IMR-90 (cell line): ENCODE measurements around the gene EED. TPM values are rescaled to one million over a fixed set of nuclear protein-coding genes. Genes with fewer than 3 reads are reported as not detected.

ENCODE experiments used
- ATAC-seq: fragments of 200-7000 bp; cut with Tn5 transposase; 2 replicates; pipeline ENCODE4 v1.9.1; 2020; ENCODE audit warnings: low read depth, mild to moderate bottlenecking, moderate library complexity
- BruUV-seq: library from RNA; stranded (reverse); fragments of 400-500 nt; replicated peaks from 2 replicates; lab custom pipeline; 2021; lab: Mats Ljungman, UMichigan
- CTCF ChIA-PET: fragments of 300-600 bp; formaldehyde crosslinking; extraction: SDS; loops from one replicate; lab custom pipeline; 2021; ENCODE audit warnings: antibody characterized with exemption; lab: Yijun Ruan, JAX
- POLR2A ChIA-PET: fragments of 300-600 bp; sonication (Branson Sonifier 250); formaldehyde crosslinking; loops from one replicate; lab custom pipeline; 2022; ENCODE audit warnings: antibody characterized with exemption; ENCODE audit not compliant: unreplicated experiment; lab: Charles Lee
- DNase-seq: peaks from one replicate; pipeline ENCODE4 v3.0.0; 2013
- H2AFZ ChIP-seq: replicated peaks from 2 replicates; pipeline ENCODE3; 2013; ENCODE audit warnings: low read length, mild to moderate bottlenecking; ENCODE audit not compliant: poor library complexity
- H2AK5ac ChIP-seq: 2 replicates; pipeline ENCODE4 v1.6.1; 2013; ENCODE audit warnings: low read depth, low read length, inconsistent platforms
- H2AK9ac ChIP-seq: replicated peaks from 2 replicates; pipeline ENCODE3; 2013; ENCODE audit warnings: mild to moderate bottlenecking, low read depth, low read length, moderate library complexity; ENCODE audit not compliant: poor library complexity
- H2BK120ac ChIP-seq: 2 replicates; pipeline ENCODE4 v1.6.1; 2013; ENCODE audit warnings: low read depth, low read length, inconsistent platforms
- H2BK15ac ChIP-seq: 3 replicates; pipeline ENCODE4 v1.6.1; 2013; ENCODE audit warnings: low read depth, low read length, inconsistent platforms
- H2BK20ac ChIP-seq: 2 replicates; pipeline ENCODE4 v1.6.1; 2013; ENCODE audit warnings: low read depth, mild to moderate bottlenecking, inconsistent platforms, low read length, moderate library complexity
- H2BK5ac ChIP-seq: 2 replicates; pipeline ENCODE4 v1.6.1; 2013; ENCODE audit warnings: mild to moderate bottlenecking, low read depth, low read length, inconsistent platforms; ENCODE audit not compliant: poor library complexity, severe bottlenecking
- H3K14ac ChIP-seq: replicated peaks from 2 replicates; pipeline ENCODE4 v1.6.1; 2013; ENCODE audit warnings: low read depth, low read length, inconsistent platforms
- H3K18ac ChIP-seq: 2 replicates; pipeline ENCODE4 v1.6.1; 2013; ENCODE audit warnings: low read depth, low read length, control low read depth
- H3K23ac ChIP-seq: 2 replicates; pipeline ENCODE4 v1.6.1; 2013; ENCODE audit warnings: low read depth, low read length, inconsistent platforms
- H3K27ac ChIP-seq: 2 replicates; pipeline ENCODE4 v1.5.1; 2013; ENCODE audit warnings: mild to moderate bottlenecking, control low read depth, low read length; ENCODE audit not compliant: insufficient read depth
- H3K27me3 ChIP-seq: 2 replicates; pipeline ENCODE4 v1.6.1; 2013; ENCODE audit warnings: low read length; ENCODE audit not compliant: control insufficient read depth, insufficient read depth
- H3K36me3 ChIP-seq: 2 replicates; pipeline ENCODE4 v1.6.1; 2013; ENCODE audit warnings: low read length, mixed read lengths; ENCODE audit not compliant: control insufficient read depth, insufficient read depth
- H3K4ac ChIP-seq: 2 replicates; pipeline ENCODE4 v1.6.1; 2013; ENCODE audit warnings: low read depth, low read length, inconsistent platforms
- H3K4me1 ChIP-seq: 2 replicates; pipeline ENCODE4 v1.6.1; 2013; ENCODE audit warnings: low read length, mixed read lengths; ENCODE audit not compliant: control insufficient read depth, insufficient read depth
- H3K4me2 ChIP-seq: 2 replicates; pipeline ENCODE4 v1.6.1; 2013; ENCODE audit warnings: low read depth, mild to moderate bottlenecking, control low read depth, low read length, moderate library complexity
- H3K4me3 ChIP-seq: 2 replicates; pipeline ENCODE4 v1.5.1; 2013; ENCODE audit warnings: low read depth, mild to moderate bottlenecking, control low read depth, low read length, moderate library complexity; ENCODE audit not compliant: insufficient read depth
- H3K56ac ChIP-seq: 2 replicates; pipeline ENCODE4 v1.6.1; 2013; ENCODE audit warnings: low read length, inconsistent platforms; ENCODE audit not compliant: insufficient read depth; ENCODE audit errors: extremely low read depth
- H3K79me1 ChIP-seq, 2 experiments: 2 replicates each; pipeline ENCODE4 v1.6.1; 2013; ENCODE audit warnings: low read length in 2 of 2, inconsistent platforms in 1 of 2, low read depth in 1 of 2
- H3K9ac ChIP-seq: 2 replicates; pipeline ENCODE4 v1.6.1; 2013; ENCODE audit warnings: low read depth, low read length, control low read depth
- H3K9me1 ChIP-seq: 2 replicates; pipeline ENCODE4 v1.6.1; 2013; ENCODE audit warnings: low read length, inconsistent platforms; ENCODE audit not compliant: insufficient read depth
- H3K9me3 ChIP-seq: 2 replicates; pipeline ENCODE4 v1.6.1; 2013; ENCODE audit warnings: low read length; ENCODE audit not compliant: control insufficient read depth, insufficient read depth
- H4K20me1 ChIP-seq: 2 replicates; pipeline ENCODE4 v1.6.1; 2013; ENCODE audit warnings: low read length, inconsistent platforms; ENCODE audit not compliant: insufficient read depth
- H4K5ac ChIP-seq: 2 replicates; pipeline ENCODE4 v1.6.1; 2013; ENCODE audit warnings: mild to moderate bottlenecking, low read depth, low read length, control low read depth
- H4K8ac ChIP-seq, 2 experiments: 2 replicates each; pipeline ENCODE4 v1.6.1; 2013; ENCODE audit warnings: low read depth in 2 of 2, low read length in 2 of 2, control low read depth in 1 of 2, inconsistent platforms in 1 of 2
- H4K91ac ChIP-seq: 2 replicates; pipeline ENCODE4 v1.6.1; 2013; ENCODE audit warnings: low read depth, low read length, inconsistent platforms; ENCODE audit not compliant: insufficient read depth
- BHLHE40 ChIP-seq: fragments of 150-350 bp; IDR thresholded peaks from 2 replicates; pipeline ENCODE4 v1.6.1; 2016; ENCODE audit warnings: mild to moderate bottlenecking, low read depth, low read length
- CHD1 ChIP-seq: IDR thresholded peaks from 2 replicates; pipeline ENCODE4 v1.6.1; 2012; ENCODE audit warnings: low read depth, low read length, improper control_type of control experiment
- CTCF ChIP-seq: conservative IDR thresholded peaks from 2 replicates; pipeline ENCODE4 v1.5.1; 2012; ENCODE audit warnings: mild to moderate bottlenecking, low read depth, low read length, improper control_type of control experiment
- ELK1 ChIP-seq: fragments of 150-350 bp; IDR thresholded peaks from 2 replicates; pipeline ENCODE4 v1.6.1; 2016; ENCODE audit warnings: low read depth, mild to moderate bottlenecking, low read length, moderate library complexity, borderline replicate concordance
- FOS ChIP-seq: fragments of 150-350 bp; IDR thresholded peaks from 2 replicates; pipeline ENCODE4 v1.6.1; 2016; ENCODE audit warnings: low read depth, low read length
- MAFK ChIP-seq: IDR thresholded peaks from 2 replicates; pipeline ENCODE4 v1.6.1; 2012; ENCODE audit warnings: low read depth, low read length, improper control_type of control experiment
- MAZ ChIP-seq: IDR thresholded peaks from 2 replicates; pipeline ENCODE4 v1.6.1; 2012; ENCODE audit warnings: low read depth, mild to moderate bottlenecking, low read length, improper control_type of control experiment, moderate library complexity, borderline replicate concordance
- MXI1 ChIP-seq: IDR thresholded peaks from 2 replicates; pipeline ENCODE4 v1.6.1; 2012; ENCODE audit warnings: low read depth, mild to moderate bottlenecking, low read length, moderate library complexity, borderline replicate concordance
- NFE2L2 ChIP-seq: fragments of 150-350 bp; IDR thresholded peaks from 2 replicates; pipeline ENCODE4 v1.6.1; 2016; ENCODE audit warnings: low read depth, mild to moderate bottlenecking, low read length
- POLR2A ChIP-seq: IDR thresholded peaks from 2 replicates; pipeline ENCODE4 v1.6.1; 2012; ENCODE audit warnings: mild to moderate bottlenecking, low read depth, low read length
- RAD21 ChIP-seq: IDR thresholded peaks from 2 replicates; pipeline ENCODE4 v1.6.1; 2012; ENCODE audit warnings: low read length, improper control_type of control experiment
- RCOR1 ChIP-seq: IDR thresholded peaks from 2 replicates; pipeline ENCODE4 v1.6.1; 2012; ENCODE audit warnings: mild to moderate bottlenecking, low read length, improper control_type of control experiment; ENCODE audit not compliant: insufficient replicate concordance
- RFX5 ChIP-seq: IDR thresholded peaks from 2 replicates; pipeline ENCODE4 v1.8.0; 2012; ENCODE audit warnings: low read depth, mild to moderate bottlenecking, low read length, moderate library complexity
- USF2 ChIP-seq: fragments of 150-350 bp; IDR thresholded peaks from 2 replicates; pipeline ENCODE4 v1.6.1; 2017; ENCODE audit warnings: mild to moderate bottlenecking, antibody characterized with exemption, low read length, low read depth
- WGBS, 2 experiments: methylation state at CpG; one replicate each; pipeline versions ENCODE4 v1.1.5 to v1.1.7; 2013; ENCODE audit warnings: missing lambda C conversion rate in 2 of 2; ENCODE audit not compliant: insufficient read length in 1 of 2; ENCODE audit errors: extremely low coverage in 2 of 2; 5-methylcytosine and 5-hydroxymethylcytosine counted together
- dilution Hi-C: fragments of 300-500 bp; cut with HindIII; formaldehyde crosslinking; loops from one replicate; pipeline ENCODE4 v1.14.3; 2018; ENCODE audit warnings: low sequenced_read_pairs; ENCODE audit not compliant: unreplicated experiment
- in situ Hi-C: fragments of 300-500 bp; cut with MboI; formaldehyde crosslinking; loops from 3 replicates; pipeline ENCODE4 v1.14.3; 2019; ENCODE audit warnings: low sequenced_read_pairs, inconsistent platforms, mixed read lengths
- intact Hi-C: fragments of 100-400 bp; cut with micrococcal nuclease; formaldehyde crosslinking; loops from 2 replicates; pipeline ENCODE4 v1.10.0; 2022
- polyA plus RNA-seq, 3 experiments: library from polyadenylated mRNA; depleted of rRNA; stranded (reverse); fragments of >200 nt; gene quantifications; 2 replicates each; pipeline ENCODE4 v1.2.3, GENCODE V29; 2012; ENCODE audit warnings: low replicate concordance in 1 of 3
- total RNA-seq: library from RNA; depleted of rRNA; stranded (reverse); fragments of >200 nt; gene quantifications from 2 replicates; pipeline ENCODE4 v1.2.3, GENCODE V29; 2012

The EED gene
- total and polyA plus RNA-seq, 2 of the 4 experiments (the other 2 are of a cell fraction), result 11.1 to 11.5 TPM

GRCh38 chr11:86209806-86210657, 34.5 kb upstream of the EED start:
- Histone ChIP-seq H2BK20ac (no peak overlapping the region), H2BK120ac (no peak overlapping the region), H4K91ac (no peak overlapping the region), H3K36me3 (no peaks in the 10 kb centered on the region), H3K79me1 (no peaks in the 10 kb centered on the region), H2BK5ac (no peak overlapping the region), H4K8ac (no peak overlapping the region), H3K9me3 (no peaks in the 10 kb centered on the region), H4K20me1 (no peaks in the 10 kb centered on the region), H3K18ac (no peak overlapping the region), H4K5ac (no peak overlapping the region), H2BK15ac (no peak overlapping the region), H3K23ac (no peak overlapping the region), H3K4me2 (no peak overlapping the region), H3K4me3 (no peak overlapping the region), H2AK9ac (no peak overlapping the region), H3K56ac (no peak overlapping the region), H2AK5ac (no peak overlapping the region), H3K9ac (no peak overlapping the region), H3K14ac (no peak overlapping the region), H3K9me1 (no peaks in the 10 kb centered on the region), H3K4ac (no peak overlapping the region), H3K27me3 (no peaks in the 10 kb centered on the region), H3K4me1 (no peaks in the 10 kb centered on the region), H2AFZ (no peak overlapping the region), H3K27ac (no peak overlapping the region)
- DNase-seq (no peak), ATAC-seq (no peak)
- in situ Hi-C loops (loop anchor here (25.0 kb wide), 1 partner anchor 173 kb away; no protein-coding TSS in a partner anchor), intact Hi-C loops (no loop called here), dilution Hi-C loops (no loop called here)
- ChIA-PET CTCF (no interaction called here), POLR2A (no interaction called here)
- WGBS, 2 experiments, result 90% methylated on average over 2 of the region's 9 CpGs; no CpG with 5 or more reads in 1 of the 2 experiments
- no TSS peak for BruUV-seq
- no peak for TF ChIP-seq MAZ
- no peak for TF ChIP-seq USF2
- no peak for TF ChIP-seq POLR2A
- no peak for TF ChIP-seq CHD1
- no peak for TF ChIP-seq RFX5
- no peak for TF ChIP-seq FOS
- no peak for TF ChIP-seq NFE2L2
- TF ChIP-seq RAD21, result no peak
- TF ChIP-seq MAFK, result no peak
- no peak for TF ChIP-seq BHLHE40
- TF ChIP-seq CTCF, result no peak
- TF ChIP-seq RCOR1, result no peak
- TF ChIP-seq ELK1, result no peak
- no peak for TF ChIP-seq MXI1
